Vagina (tissue), 2 donors: ENCODE measurements around the gene MAP4K4. TPM values are rescaled to one million over a fixed set of nuclear protein-coding genes. Genes with fewer than 3 reads are reported as not detected.

ENCODE experiments used
- DNase-seq, 2 donors: peaks; one replicate each; pipeline ENCODE4 v3.0.0-alpha.2; 2017; ENCODE audit errors: extremely low spot score in 2 of 2
- H3K27ac ChIP-seq: fragments of 200-600 bp; sonication (generic); one replicate; pipeline ENCODE4 v1.5.1; 2019
- H3K27me3 ChIP-seq: fragments of 200-600 bp; sonication (generic); one replicate; pipeline ENCODE4 v1.5.1; 2019
- H3K36me3 ChIP-seq, 2 donors: fragments of 200-600 bp; sonication (generic); one replicate each; pipeline ENCODE4 v1.5.1; 2017 to 2019
- H3K4me1 ChIP-seq: fragments of 200-600 bp; sonication (generic); one replicate; pipeline ENCODE4 v1.5.1; 2019
- H3K4me3 ChIP-seq, 2 donors: fragments of 200-600 bp; sonication (generic); 1 replicate in 1 of 2; 2 replicates in 1 of 2; pipeline ENCODE4 v1.5.1; 2016 to 2019
- H3K9me3 ChIP-seq: fragments of 200-600 bp; sonication (generic); one replicate; pipeline ENCODE4 v1.5.1; 2019
- CTCF ChIP-seq, 3 experiments: fragments of 450-650 bp in 2 of 3; fragments of 200-600 bp in 1 of 3; sonication (generic) in 1 of 3; IDR thresholded peaks; one replicate each; pipeline ENCODE4 v1.5.1; 2017 to 2019; ENCODE audit warnings: antibody characterized with exemption in 3 of 3, mild to moderate bottlenecking in 2 of 3, moderate library complexity in 2 of 3
- POLR2A ChIP-seq, 2 donors: fragments of 450-650 bp; IDR thresholded peaks; one replicate each; pipeline ENCODE4 v1.6.1; 2017; ENCODE audit warnings: antibody characterized with exemption in 2 of 2, mild to moderate bottlenecking in 2 of 2, moderate library complexity in 2 of 2
- POLR2AphosphoS5 ChIP-seq, 2 donors: sonication (generic); formaldehyde crosslinking; IDR thresholded peaks; one replicate each; pipeline ENCODE4 v1.9.0; 2017; ENCODE audit warnings: antibody characterized with exemption in 2 of 2, mild to moderate bottlenecking in 2 of 2, low read depth in 1 of 2; ENCODE audit not compliant: insufficient read depth in 1 of 2
- intact Hi-C: fragments of 100-400 bp; cut with DNase I; formaldehyde crosslinking; loops from one replicate; pipeline ENCODE4 v1.15.1; 2023
- total RNA-seq: library from RNA; depleted of rRNA; stranded (reverse); fragments of >200 nt; gene quantifications from one replicate; pipeline ENCODE4 v1.2.3, GENCODE V29; 2016

The MAP4K4 gene
- total RNA-seq, 1 donor from 2014 or later = 75.9 TPM

- TF ChIP-seq POLR2A (IDR thresholded peaks at IDR 0.05) = no peak
- no peak for TF ChIP-seq POLR2AphosphoS5 (IDR thresholded peaks at IDR 0.05; ENCODE audit: insufficient read depth in 1 of 2, low read depth in 1 of 2)
- TF ChIP-seq CTCF (IDR thresholded peaks at IDR 0.05) = no peak
- H3K9me3 ChIP-seq = no peaks in the 10 kb centered on the region
- DNase-seq = no peak
- no peaks in the 10 kb centered on the region for H3K4me1 ChIP-seq
- H3K27ac ChIP-seq = no peak overlapping the region
- H3K4me3 ChIP-seq = no peak overlapping the region
- H3K27me3 ChIP-seq = no peaks in the 10 kb centered on the region
- intact Hi-C loops = no loop called here
- no peaks in the 10 kb centered on the region for H3K36me3 ChIP-seq
Observed at GRCh38 chr2:101901241-101901640, 203.7 kb downstream of the MAP4K4 start.

GRCh38 chr2:101902169-101902568 is 204.7 kb downstream of the MAP4K4 start:
- Histone ChIP-seq H3K9me3 (no peaks in the 10 kb centered on the region), H3K4me1 (no peaks in the 10 kb centered on the region), H3K27ac (no peak overlapping the region), H3K36me3 (no peaks in the 10 kb centered on the region), H3K4me3 (no peak overlapping the region), H3K27me3 (no peaks in the 10 kb centered on the region)
- TF ChIP-seq CTCF (IDR thresholded peaks at IDR 0.05) (no peak), POLR2A (IDR thresholded peaks at IDR 0.05) (no peak), POLR2AphosphoS5 (IDR thresholded peaks at IDR 0.05; ENCODE audit: insufficient read depth in 1 of 2, low read depth in 1 of 2) (no peak)
- DNase-seq = no peak
- intact Hi-C loops = no loop called here

GRCh38 chr2:101904916-101905315 is 207.4 kb downstream of the MAP4K4 start:
- Histone ChIP-seq H3K4me3 (no peak overlapping the region), H3K27me3 (no peaks in the 10 kb centered on the region), H3K9me3 (peaks cover 5% of the 10 kb centered on the region), H3K27ac (no peak overlapping the region), H3K36me3 (no peaks in the 10 kb centered on the region), H3K4me1 (no peaks in the 10 kb centered on the region)
- TF ChIP-seq POLR2AphosphoS5 (IDR thresholded peaks at IDR 0.05; ENCODE audit: insufficient read depth in 1 of 2, low read depth in 1 of 2) (no peak), CTCF (IDR thresholded peaks at IDR 0.05) (no peak), POLR2A (IDR thresholded peaks at IDR 0.05) (no peak)
- DNase-seq = no peak
- intact Hi-C loops = no loop called here

- no peak for DNase-seq
- peaks cover 6% of the 10 kb centered on the region for H3K9me3 ChIP-seq
- TF ChIP-seq POLR2AphosphoS5 (IDR thresholded peaks at IDR 0.05; ENCODE audit: insufficient read depth in 1 of 2, low read depth in 1 of 2) = no peak
- no peak for TF ChIP-seq CTCF (IDR thresholded peaks at IDR 0.05)
- TF ChIP-seq POLR2A (IDR thresholded peaks at IDR 0.05) = no peak
- no peak overlapping the region for H3K27ac ChIP-seq
- H3K36me3 ChIP-seq = no peaks in the 10 kb centered on the region
- no peak overlapping the region for H3K4me3 ChIP-seq
- H3K27me3 ChIP-seq = no peaks in the 10 kb centered on the region
- intact Hi-C loops = no loop called here
- no peaks in the 10 kb centered on the region for H3K4me1 ChIP-seq
Observed at GRCh38 chr2:101905746-101906336, 208.3 kb downstream of the MAP4K4 start.

GRCh38 chr2:101909760-101910159 is 212.3 kb downstream of the MAP4K4 start:
- TF ChIP-seq CTCF (IDR thresholded peaks at IDR 0.05) = no peak
- no peak for DNase-seq
- H3K27me3 ChIP-seq = no peaks in the 10 kb centered on the region
- H3K4me1 ChIP-seq = no peaks in the 10 kb centered on the region
- peaks cover 6% of the 10 kb centered on the region for H3K9me3 ChIP-seq
- no peak overlapping the region for H3K4me3 ChIP-seq
- intact Hi-C loops = no loop called here
- H3K36me3 ChIP-seq = no peaks in the 10 kb centered on the region
- H3K27ac ChIP-seq = no peak overlapping the region
